ENCODE results near the gene MYL11. TPM values are rescaled to one million over a fixed set of nuclear protein-coding genes. Genes with fewer than 3 reads are reported as not detected.

MYL11 gene
- total RNA-seq, 1 experiment from 2014 or later, result not detected

- ChIA-PET CTCF (no interaction called here), RAD21 (ENCODE audit: low non-redundant PET in 1 of 2, low total read pairs in 2 of 2, uncharacterized antibody in 2 of 2, unreplicated experiment in 2 of 2) (no interaction called here), POLR2A (interaction anchor here (1.1 kb wide), 1 partner anchor 21 kb away, joined by 3 read pairs; no protein-coding TSS in a partner anchor)
- Histone ChIP-seq H3K9ac (ENCODE audit: low read length) (no peak overlapping the region), H3K9me3 (ENCODE audit: control insufficient read depth in 1 of 2, insufficient read depth in 1 of 2, low read depth in 1 of 2, low read length in 2 of 2) (no peaks in the 10 kb centered on the region), H3K36me3 (ENCODE audit: control insufficient read depth in 1 of 2, insufficient read depth in 2 of 2, low read length in 2 of 2) (peaks cover 9 to 30% of the 10 kb centered on the region in 2 experiments; a peak in 2 of 4 replicates), H3K4me1 (ENCODE audit: control insufficient read depth in 1 of 2, insufficient read depth in 2 of 2, low read length in 2 of 2) (peaks cover 27 to 31% of the 10 kb centered on the region in 2 experiments), H3K27me3 (ENCODE audit: insufficient read depth, low read length) (no peaks in the 10 kb centered on the region), H3K4me2 (ENCODE audit: low read length) (no peak overlapping the region), H3K79me2 (ENCODE audit: insufficient read depth, low read length) (peaks cover 31% of the 10 kb centered on the region), H2AFZ (ENCODE audit: low read depth, low read length, poor library complexity, severe bottlenecking) (no peak overlapping the region), H3K9me2 (ENCODE audit: insufficient read depth) (no peaks in the 10 kb centered on the region), H3K27ac (ENCODE audit: low read depth, low read length) (no peak overlapping the region), H3K4me3 (replicated peaks in 1 of 2; ENCODE audit: low read depth in 1 of 2, low read length in 2 of 2) (no peak overlapping the region), H4K20me1 (ENCODE audit: insufficient read depth) (no peaks in the 10 kb centered on the region)
- DNase-seq (ENCODE audit: low read depth, low spot score) (no peak), ATAC-seq (no peak)
- BruUV-seq (replicated peaks), result no TSS peak
- TF ChIP-seq TCF7L2 (IDR thresholded peaks at IDR 0.05; ENCODE audit: borderline replicate concordance, extremely low read depth, insufficient read depth, insufficient read length), result no peak
- TF ChIP-seq SP1 (IDR thresholded peaks at IDR 0.05; ENCODE audit: low read depth), result no peak
- no peak for TF ChIP-seq RAD21 (IDR thresholded peaks at IDR 0.05; ENCODE audit: low read depth)
- no peak for TF ChIP-seq FOSL1 (IDR thresholded peaks at IDR 0.05; ENCODE audit: low read depth)
- TF ChIP-seq YY1 (IDR thresholded peaks at IDR 0.05; ENCODE audit: extremely low read depth, insufficient replicate concordance, low read depth, low read length), result no peak
- TF ChIP-seq POLR2AphosphoS5 (IDR thresholded peaks at IDR 0.05; ENCODE audit: low read depth, low read length), result no peak
- TF ChIP-seq MAX (IDR thresholded peaks at IDR 0.05), result no peak
- no peak for TF ChIP-seq ATF3 (IDR thresholded peaks at IDR 0.05)
- TF ChIP-seq, protein P1, sequence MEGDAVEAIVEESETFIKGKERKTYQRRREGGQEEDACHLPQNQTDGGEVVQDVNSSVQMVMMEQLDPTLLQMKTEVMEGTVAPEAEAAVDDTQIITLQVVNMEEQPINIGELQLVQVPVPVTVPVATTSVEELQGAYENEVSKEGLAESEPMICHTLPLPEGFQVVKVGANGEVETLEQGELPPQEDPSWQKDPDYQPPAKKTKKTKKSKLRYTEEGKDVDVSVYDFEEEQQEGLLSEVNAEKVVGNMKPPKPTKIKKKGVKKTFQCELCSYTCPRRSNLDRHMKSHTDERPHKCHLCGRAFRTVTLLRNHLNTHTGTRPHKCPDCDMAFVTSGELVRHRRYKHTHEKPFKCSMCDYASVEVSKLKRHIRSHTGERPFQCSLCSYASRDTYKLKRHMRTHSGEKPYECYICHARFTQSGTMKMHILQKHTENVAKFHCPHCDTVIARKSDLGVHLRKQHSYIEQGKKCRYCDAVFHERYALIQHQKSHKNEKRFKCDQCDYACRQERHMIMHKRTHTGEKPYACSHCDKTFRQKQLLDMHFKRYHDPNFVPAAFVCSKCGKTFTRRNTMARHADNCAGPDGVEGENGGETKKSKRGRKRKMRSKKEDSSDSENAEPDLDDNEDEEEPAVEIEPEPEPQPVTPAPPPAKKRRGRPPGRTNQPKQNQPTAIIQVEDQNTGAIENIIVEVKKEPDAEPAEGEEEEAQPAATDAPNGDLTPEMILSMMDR (IDR thresholded peaks at IDR 0.05 in 2 of 3, conservative IDR thresholded peaks at IDR 0.05 in 1 of 3; ENCODE audit: borderline replicate concordance in 1 of 3, insufficient read depth in 1 of 3, low read depth in 2 of 3, low read length in 2 of 3), result no peak
- TF ChIP-seq REST (IDR thresholded peaks at IDR 0.05; ENCODE audit: low read depth), result no peak
- no peak for TF ChIP-seq EZH2phosphoT487 (IDR thresholded peaks at IDR 0.05; ENCODE audit: borderline replicate concordance)
- TF ChIP-seq EZH2 (IDR thresholded peaks at IDR 0.05), result no peak
- TF ChIP-seq JUND (IDR thresholded peaks at IDR 0.05), result no peak
- TF ChIP-seq, protein P2, sequence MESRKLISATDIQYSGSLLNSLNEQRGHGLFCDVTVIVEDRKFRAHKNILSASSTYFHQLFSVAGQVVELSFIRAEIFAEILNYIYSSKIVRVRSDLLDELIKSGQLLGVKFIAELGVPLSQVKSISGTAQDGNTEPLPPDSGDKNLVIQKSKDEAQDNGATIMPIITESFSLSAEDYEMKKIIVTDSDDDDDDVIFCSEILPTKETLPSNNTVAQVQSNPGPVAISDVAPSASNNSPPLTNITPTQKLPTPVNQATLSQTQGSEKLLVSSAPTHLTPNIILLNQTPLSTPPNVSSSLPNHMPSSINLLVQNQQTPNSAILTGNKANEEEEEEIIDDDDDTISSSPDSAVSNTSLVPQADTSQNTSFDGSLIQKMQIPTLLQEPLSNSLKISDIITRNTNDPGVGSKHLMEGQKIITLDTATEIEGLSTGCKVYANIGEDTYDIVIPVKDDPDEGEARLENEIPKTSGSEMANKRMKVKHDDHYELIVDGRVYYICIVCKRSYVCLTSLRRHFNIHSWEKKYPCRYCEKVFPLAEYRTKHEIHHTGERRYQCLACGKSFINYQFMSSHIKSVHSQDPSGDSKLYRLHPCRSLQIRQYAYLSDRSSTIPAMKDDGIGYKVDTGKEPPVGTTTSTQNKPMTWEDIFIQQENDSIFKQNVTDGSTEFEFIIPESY (IDR thresholded peaks at IDR 0.05; ENCODE audit: extremely low read depth, insufficient replicate concordance, low read length), result no peak
- TF ChIP-seq ZFX (IDR thresholded peaks at IDR 0.05), result no peak
- no peak for TF ChIP-seq POLR2A (IDR thresholded peaks at IDR 0.05; ENCODE audit: borderline replicate concordance, extremely low read depth, insufficient read depth, insufficient read length)
- intact Hi-C loops (cut with micrococcal nuclease), result no loop called here
Measured at GRCh38 chr16:30350134-30350871, 24.3 kb upstream of the MYL11 start.
